CD4-positive, alpha-beta T cell treated with Interleukin-17A for 4 hours (primary cell): Measurements from ENCODE around the gene ADAM12.

Experiments
- DNase-seq: peaks from one replicate; pipeline ENCODE4 v3.0.0-alpha.2; 2020; ENCODE audit warnings: mixed read lengths

ADAM12 gene

DNA sequence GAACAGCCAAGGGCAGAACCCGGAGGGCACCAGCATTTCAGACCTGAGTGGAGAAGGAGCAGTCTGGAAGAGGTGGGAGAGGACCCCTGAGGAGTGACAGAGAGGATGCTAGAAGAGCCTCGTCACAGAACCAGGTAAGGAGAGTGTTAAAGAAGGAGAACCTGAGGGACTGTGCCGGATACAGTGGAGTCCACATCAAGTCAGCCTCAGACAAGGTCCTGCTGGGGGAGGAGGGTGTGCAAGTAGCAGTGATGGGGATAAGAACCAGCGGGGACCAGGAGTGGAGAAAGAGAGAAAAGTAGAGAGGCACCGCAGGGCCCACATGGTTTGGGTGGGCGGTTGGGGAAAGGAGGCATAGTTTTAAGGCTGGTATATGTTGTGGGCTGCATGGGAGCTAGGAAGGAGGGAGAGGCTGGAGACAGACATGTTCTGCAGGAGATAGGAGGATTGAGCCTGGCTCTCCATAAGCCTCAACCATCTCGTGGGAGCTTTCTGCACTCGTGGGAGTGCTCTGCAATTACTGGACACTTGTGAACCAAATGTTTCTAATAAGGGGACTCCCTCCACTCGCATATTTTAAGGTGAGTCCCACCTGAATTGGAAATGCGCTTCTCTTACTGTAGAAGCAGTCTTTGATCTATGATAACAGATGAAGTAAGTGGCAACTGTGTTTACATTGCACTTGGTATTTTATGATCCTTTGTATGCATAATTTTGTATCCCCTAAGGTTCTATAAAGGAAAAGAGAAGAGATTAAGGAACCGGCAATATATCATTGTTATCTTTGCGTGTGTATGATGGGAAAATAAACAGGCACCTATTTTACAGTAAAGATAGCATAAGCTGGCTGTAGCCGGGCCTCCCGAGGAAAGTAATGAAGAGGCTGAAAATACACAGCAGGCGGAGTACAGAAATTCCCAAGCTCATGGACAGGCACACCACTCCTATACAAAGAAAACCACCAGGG is 154.8 kb downstream of the ADAM12 start:
- DNase-seq = no peak

DNA sequence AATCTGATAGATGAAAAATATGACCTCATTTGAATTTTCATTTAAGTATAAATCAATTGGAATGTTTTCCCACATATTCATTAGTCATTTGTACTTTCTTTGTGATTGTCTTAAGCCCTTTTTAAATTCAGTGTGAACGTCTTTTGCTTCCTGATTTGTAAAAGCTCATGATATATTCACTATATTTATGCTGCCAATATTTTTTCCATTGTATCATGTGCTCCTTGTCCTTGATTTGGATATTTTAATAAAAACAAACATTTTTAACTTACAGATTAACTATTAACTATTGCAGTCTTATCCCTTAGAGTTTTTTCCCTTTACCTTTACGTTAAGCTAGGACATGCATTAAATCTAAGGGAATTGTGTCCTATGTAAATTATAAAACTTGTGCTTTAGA is 157.7 kb downstream of the ADAM12 start:
- DNase-seq = no peak

DNA sequence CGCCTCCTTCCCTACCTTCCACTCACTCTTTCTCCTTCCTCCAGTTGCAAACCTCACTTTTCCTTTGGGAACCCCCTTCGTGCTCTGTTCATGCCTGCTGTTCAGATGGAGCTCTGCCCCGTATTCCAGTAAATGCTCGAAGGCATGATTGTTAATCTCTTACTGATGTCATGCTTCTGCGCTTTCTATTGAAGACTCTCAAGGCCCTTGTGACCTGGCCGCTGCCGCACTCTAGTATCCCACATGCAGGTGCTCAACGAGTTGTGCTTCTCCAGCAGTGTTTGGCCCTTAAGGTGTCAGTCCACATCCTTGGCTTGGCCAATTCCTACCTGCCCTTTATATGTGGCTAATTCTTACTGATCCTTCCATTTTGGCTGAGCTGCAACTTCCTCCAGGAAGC is 158.6 kb downstream of the ADAM12 start:
- DNase-seq = no peak

DNA sequence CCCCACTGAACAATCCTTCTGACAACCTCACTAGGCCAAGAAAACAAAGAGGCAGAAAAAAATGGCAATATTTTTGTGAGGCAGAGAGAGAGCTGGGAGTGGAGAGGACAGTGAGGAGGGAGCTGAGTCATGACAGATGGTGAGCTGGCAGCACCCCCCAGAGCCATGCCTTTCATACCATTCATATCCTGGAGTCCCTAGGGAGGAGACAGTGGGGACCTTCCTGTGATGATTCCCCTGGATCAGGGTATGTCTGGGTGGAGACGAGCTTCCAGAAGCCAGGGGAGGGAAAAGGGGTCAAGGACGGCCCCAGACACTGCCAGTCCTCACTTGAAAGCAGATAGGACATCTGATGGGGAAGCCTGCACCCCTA is 160.5 kb downstream of the ADAM12 start:
- DNase-seq = no peak

DNA sequence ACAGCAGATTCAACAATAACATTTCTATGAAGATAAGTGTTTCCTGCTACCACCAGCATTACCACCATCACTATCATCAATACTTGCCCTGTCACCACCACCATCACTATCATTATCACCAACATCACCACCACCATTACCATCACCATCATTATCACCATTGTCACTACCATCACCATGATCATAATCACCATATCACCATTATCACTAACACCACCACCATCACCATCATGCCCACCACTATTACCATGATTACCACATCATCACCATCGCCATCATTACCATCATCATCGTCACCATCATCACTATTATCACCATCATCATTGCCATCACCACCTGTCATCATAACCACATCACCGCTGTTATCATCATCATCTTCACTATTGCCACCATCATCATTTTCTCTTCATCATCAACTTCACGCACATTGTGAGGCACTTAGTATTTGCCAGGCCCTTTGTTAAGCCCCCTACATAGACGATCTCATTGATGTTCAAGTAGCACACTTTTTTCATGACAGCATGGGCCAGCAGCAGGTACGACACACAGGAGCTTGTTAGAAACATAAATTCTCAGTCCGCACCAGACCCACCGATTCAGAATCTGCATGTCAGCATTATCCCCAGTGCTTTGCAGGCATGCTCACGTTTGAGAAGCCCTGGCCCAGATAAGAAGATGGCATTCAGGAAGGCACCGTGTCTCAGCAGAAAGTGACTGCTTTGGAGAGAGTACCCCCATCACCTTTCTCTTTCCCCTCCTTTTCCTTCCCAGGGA is 161.1 kb downstream of the ADAM12 start:
- DNase-seq = no peak

DNA sequence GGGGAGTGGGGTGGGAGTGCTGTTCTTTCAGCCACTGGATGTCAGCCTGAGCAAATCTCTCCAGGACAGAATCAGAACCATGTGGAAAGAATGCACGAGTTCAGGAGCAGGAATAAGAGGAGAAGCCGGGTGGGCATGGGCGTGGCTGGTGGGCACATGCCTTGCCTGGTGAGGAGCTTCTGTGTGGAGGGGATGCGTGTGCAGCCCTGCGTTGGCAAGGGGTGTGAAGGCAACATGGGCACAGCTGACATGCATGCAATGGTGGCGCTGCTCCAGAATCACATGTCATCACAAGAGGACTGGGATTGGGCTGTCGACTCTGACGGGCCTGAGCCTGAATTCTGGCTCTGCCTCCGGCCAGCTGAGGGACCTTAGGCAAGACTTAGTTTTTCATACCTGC is 162.1 kb downstream of the ADAM12 start:
- no peak for DNase-seq

DNA sequence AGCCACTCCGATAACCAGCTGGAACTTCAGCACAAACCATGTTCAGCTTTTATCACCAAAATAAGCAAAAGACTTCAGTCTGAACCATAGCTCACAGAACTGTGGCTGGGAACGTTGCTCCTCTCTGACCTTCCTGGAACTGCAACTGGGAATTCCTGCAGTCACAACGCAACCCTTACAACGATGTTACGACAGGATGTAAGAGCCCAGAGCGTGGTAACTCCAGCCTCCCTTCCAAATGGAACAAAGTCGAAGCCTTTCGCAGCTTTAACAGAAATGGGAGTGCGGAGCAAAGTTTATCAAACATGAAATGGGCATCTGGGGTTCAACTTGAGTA is 162.6 kb downstream of the ADAM12 start:
- DNase-seq = no peak

DNA sequence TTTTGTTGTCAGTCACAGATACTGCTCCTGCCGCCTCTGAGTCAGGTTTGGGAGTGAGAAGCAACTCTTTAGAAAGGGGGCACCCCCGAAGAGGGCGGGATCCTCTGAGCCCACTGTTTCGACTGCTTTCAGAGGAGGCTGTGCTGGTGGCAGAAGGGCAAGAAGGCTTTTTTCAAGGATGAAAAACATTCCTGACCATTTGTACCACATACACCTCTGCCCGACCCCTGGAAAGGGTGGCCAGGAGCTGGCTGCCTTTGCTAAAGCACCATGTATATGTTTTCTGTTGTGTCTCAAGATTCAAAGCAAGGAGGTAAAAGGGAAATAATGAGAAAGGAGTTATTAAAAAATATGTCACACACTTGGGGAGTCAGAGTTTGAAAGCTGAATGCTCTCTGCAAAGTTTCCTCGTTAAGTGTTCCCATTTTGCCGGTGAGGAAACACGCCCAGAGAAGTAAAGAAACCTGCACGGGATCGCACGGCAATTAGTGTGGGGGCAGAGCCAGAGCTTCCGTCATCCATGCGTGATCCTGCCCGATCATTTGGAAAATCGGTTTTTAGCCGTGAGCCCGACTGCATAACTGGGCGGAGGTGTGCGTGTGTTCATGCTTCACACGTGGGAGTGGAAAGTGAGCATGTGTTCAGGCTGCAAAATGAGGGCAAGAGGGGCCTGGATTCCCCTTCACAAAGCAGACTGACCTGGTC is 163.2 kb downstream of the ADAM12 start:
- no peak for DNase-seq

DNA sequence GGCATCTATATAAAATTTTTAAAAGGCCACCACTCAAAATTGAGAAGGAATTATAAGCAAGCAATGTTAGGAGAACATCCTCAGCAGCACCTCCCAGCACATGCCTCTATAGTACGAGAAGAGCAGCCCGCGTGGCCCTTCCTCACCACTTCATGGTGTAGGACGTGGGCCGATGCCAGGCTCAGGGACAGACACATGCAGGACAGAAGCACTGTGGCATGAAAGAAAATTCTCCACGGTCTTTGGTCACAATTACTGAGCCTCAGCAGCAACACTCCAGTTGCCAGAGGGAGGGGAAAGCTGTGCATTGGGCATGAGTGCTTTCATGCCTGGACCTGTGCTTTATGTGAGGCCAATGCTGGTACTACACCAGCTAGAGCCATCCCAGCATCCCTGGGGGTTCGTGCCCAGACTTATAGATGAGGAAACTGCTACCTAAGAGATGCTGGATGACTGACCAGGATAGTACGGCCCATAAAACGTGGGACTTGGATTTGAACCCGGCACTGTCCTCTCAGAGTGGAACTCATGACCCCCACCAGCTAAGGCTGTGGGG is 164.7 kb downstream of the ADAM12 start:
- DNase-seq = no peak

DNA sequence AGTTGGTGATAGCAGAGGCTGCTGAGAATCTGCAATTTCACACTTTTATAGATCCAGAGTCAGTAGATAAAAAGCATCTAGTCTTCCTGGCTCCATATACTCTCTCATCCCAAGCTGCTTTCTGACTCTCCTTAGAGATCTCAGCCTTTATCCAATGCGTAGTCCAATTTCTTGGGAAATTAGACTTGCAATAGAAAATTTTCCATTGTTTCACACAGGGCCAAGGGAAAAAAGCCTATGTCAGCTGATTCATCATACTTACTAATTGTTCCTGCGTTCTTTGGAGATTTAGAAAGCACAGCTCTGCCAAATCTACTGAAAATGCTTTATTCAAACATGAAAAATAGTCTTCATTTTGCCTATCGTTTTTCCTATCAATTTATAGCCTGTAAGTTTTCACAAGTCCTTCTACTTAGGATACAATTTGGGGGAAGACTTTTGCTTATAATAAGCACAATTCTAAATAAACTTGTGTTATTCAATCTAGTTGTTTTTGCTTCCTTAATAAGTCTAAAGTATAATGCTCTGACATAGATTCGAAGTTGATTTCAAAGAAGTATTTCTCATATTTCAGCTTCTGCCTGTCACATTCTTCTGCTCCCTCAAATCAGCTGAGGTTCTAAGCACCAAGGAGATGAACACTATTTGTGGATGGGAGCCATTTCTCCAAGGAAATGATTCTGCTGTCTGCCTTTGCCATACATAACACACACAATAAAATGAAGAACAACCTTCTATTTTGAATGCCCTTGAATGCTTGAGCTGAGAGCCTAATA is 165.4 kb downstream of the ADAM12 start:
- no peak for DNase-seq

DNA sequence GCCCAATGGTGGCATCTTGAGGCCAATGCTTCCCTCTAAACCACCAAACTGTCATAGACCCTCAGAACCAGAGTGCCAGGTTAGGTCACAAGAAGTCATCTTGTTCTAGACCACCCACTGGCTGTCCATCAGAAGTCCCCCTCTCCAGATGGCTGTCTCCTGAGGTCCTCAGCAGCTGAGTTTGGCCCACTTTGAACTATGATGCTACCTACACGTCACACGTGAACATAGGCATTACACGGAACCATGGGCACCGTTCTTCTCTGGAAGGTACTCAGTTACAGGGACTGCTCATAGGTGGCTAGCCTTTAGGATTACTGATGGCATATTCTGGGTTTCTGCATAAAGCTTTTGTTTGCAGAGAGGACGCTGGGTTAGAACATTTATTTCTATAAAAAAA is 166.4 kb downstream of the ADAM12 start:
- DNase-seq = no peak

DNA sequence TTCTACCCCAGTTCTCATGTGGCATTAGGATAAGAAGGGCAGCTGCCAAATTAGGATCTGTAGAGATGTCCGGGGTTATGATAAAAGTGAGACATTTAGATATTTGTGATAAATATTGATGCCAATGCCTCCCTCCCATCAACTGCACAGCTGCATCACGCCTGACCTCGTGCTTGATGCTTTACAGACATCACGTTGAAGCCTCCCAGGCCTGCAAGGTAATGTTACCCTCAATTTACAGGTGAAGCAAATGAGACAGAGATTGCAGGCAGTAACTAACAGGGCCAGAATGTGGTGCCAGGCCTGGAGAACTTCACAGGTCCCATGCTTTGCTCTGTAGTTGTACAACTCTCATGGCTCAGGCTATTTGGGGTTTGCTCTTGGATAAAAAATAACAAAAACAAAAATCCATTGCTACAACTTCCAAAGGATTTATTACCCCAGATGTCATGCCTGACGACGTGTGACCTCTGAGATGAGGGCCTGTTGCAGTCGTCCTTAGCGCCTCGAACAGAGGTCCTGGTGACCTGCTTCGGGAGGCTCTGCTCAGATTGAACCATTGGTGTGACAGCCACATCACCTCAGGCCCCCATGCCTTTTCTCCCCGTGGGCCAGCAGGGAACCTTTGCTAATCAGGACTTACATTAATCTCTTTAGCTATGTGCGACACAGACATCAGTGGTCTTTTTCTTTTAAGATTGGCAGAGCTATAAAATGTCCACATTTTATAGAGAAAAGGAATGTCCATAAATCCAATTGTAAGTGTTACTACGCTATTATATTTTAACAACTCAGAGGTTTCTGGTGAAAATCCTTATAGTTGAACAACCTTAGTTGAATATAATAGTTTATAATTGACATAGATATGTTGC is 169.3 kb downstream of the ADAM12 start:
- no peak for DNase-seq

DNA sequence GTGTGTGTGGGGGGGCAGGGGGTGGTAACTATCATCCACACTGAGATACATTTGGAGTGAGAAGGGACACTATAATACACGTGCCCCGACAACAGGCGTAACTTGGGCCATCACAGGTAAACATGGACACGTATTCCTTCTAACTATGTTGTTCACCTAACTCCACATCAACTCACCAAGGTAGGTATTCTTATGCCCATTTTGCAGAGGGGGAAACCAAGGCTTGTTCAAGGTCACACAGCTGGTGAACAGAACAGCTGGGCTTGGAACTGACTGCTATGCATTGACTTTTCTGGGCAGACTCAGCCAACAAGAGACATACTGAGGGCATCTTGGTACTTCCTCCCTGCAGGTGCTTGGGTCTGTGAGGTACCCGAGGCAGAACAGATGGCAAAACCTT is 170.1 kb downstream of the ADAM12 start:
- DNase-seq = no peak

DNA sequence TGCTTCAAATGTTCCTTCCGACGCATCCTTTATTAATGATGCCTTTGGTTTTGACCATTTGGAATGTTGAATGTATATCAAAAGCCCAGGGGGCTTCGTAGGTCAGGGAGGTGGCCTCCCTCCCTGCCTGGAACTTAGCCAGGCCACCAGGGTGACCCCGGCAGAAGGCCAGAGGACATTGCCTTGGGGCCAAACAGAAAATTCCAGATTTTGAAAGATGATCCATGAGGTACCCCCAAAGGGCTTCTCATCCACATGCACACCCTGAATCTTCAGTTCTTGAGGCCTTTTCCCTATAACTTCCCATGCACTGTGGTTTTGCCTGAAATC is 171.7 kb downstream of the ADAM12 start:
- DNase-seq = no peak

DNA sequence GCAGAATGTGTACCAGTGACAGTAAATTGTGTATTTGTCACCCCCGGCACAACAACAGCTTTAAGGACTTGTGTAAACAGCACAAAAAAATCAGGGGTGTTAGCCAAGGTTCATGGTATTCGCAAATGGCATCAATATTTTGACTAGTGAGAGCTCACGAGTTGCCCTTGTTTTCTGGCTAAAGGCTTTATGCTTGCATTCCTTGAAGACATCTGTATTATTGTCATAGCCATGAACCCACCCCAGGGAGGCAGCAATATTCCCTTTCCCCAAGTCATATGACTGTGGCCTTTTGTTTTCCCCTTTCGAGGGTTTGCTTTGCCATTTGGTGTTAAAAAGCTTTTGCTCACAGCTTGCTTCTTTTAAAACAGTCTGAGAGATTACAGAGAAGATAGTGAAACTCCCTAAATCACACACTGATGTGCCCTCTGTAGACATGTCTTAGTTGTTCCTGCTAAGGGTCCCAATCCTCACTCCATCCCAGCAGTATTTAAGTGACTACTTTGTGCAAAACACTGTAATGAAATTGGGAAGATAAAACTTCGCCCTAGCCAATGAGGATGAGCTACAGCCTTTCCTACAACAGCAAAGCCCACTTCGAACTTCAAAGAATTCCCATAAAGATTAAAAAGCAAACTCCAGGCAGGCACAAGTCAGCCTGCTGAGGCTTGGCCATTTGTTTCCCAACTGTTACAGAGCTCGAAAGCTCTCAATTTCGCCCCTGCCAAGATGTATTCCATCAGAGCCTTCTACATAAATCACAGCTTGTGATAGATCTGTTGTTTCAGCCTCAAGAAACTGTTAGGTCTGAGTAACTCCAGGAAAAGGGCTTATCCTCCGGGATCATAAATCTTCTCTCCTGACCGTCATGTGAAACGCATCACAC is 172.3 kb downstream of the ADAM12 start:
- DNase-seq = no peak

DNA sequence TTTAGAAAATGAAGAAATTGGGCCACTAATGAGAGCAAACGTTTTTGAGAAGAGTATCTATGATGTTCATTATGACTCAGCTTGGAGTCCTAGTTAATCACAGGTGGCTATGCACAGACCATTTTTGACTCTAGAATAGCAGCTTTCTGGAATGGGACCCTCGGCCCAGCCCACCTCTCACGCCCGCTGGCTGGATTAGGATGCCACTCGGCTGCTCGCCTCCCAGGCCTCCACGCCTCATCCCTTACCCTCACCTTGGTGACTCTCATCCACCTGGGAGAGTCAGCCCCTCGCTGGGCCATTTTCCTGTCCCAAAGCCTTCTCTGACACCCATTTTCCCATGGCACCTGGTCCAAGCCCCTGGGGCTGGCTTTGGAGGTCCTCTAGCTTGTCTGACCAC is 173.6 kb downstream of the ADAM12 start:
- no peak for DNase-seq

DNA sequence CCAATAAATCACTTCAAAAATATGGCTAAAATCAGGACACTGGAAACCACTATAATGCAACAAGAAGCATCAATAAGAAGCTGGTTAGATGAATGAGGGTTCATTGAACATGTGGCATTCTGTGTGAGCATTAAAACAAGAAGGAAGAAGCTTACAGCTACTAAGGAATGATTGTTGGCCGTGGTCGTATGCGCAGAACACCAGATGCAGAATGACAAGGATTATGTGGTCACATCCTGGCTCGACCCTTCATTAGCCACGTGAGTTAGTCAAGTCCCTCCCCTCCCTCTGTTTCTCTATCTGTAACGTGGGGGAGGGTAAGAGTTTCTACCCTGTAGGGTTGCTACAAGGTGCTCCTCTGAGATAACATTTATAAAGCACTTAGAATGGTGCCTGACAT is 174.3 kb downstream of the ADAM12 start:
- no peak for DNase-seq

DNA sequence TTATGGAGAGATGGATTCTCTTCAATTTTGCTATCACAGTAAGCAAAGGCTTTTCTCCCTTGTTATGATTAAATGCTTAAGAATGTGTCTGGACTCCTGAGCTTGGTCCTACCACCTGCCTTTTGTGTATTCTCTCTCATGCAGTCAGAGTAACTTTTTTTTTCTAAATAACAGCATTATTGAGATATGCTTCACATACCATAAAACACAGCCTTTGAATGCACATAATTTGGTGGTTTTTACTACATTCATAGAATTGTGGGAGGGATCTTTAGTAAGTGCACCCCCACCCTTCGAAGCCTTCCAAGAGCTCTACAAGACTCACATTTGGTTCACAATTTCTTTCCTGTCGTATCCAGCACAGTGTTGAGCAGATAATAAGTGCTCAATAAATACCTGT is 175.5 kb downstream of the ADAM12 start:
- no peak for DNase-seq

DNA sequence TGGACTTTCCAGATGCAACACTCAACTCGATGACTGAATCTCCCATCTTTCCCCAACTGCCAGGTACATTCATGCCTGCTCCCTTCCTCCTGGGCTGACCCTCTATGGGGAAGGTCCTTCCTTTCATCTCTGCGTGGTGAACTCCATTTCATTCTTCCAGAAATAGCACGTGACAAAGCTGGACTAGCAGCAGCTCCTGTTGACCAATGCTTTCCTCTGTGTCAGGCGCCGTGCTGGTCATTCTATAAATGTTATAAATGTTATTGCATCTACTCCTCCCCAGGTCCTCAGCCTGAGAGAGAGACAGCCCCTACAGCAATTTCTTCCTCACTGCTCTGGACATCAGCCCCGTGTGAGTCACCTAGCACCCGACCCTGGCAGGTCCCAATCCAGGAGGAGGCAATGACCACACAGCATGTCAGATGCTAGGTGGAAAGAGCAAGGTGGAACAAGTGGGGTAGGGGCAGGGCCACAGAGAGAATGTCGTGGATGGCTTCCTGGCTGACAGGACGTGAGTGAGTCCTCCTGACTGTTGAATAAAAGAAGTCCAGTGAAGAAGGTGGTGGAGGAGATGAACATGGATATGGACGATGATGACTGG is 178.1 kb downstream of the ADAM12 start:
- DNase-seq = no peak

DNA sequence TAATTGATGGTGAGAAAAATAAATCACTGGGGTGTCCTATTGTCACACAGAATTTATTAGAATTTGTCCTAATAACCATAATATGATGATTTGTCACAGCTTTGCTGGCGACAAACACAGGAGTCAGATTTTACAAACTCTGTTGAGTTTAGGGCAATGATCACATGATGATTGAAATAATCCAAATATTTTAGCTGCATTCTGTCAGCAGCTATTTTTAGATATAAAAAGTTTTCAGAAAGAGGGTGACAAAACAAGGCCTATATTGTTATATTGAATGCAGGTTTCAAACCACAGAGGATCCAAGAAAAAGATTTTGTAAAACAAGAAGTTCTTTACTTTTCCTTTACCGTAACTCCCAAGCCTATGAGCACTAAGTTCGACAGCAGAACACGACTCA is 178.8 kb downstream of the ADAM12 start:
- no peak for DNase-seq
